ENCODE results near the gene ZNF567.

The ZNF567 gene

DNA sequence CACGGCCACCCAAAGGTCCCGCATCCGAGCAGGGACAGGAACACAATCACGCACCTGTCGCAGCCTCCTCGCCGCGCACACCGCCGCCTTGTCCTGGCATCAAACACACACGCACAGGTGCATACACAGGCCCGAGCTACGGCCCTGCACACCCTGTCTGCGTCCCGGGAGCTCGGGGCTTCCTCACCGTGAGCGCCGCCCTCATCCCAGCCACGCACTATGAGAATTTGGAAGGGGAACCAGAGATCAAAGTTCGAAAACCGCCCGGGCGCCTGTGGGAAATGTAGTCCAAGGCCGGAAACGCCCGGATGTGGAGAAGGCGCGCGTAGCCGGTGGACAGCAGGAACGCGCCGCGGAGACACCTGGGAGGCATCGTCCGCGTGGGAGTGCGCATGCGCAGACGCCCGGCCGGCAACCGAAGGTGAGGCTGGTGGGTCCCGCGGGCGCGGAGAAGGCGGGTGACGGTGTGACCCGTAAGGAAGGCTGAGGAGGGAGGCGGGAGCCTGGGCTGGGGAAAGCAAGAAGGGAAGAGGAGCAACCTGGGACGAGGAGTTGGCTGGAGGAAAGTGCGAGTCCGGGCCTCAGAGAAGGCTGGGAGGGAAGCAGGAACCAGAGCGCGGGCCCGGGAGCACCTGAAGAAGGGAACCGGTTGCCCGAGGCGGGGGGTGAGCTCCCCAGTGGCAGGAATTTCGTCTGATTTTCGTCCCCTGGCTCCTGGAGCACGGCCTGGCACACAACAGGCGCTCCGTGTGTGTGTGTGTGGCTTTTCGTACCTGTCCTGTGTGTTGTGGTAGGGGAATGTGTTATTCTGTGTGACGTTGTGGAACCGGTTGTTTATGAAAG, at the start of gene ZNF567:
Gene ZNF567 (plus strand): TSS at position 399 of the 843 bp plus-strand sequence. CDS start 7,256 bp downstream, outside the sequence.
- Histone ChIP-seq H3K27ac (ENCODE audit: low read depth, low read length, poor library complexity, severe bottlenecking) (peak within 1 kb of the TSS; percentile 8), H3K9me3 (ENCODE audit: low read length) (peaks cover 19% of the 10 kb centered on the region), H2AFZ (ENCODE audit: low read length) (no peak within 1 kb of the TSS), H3K4me1 (ENCODE audit: insufficient read depth, low read length, severe bottlenecking) (peaks cover 18% of the 10 kb centered on the region), H3K4me3 (ENCODE audit: low read depth, low read length, poor library complexity, severe bottlenecking) (peak within 1 kb of the TSS; percentile 91), H3F3A (ENCODE audit: insufficient read depth, low read length) (no peaks in the 10 kb centered on the region), H3K27me3 (ENCODE audit: insufficient read depth, low read length) (no peaks in the 10 kb centered on the region), H3K79me2 (ENCODE audit: insufficient read depth, low read length) (peaks cover 19% of the 10 kb centered on the region), H3K9me2 (ENCODE audit: low read depth, low read length) (no peaks in the 10 kb centered on the region), H3K4me2 (ENCODE audit: low read length) (peak within 1 kb of the TSS; percentile 93), H3K36me3 (ENCODE audit: insufficient read depth, low read length) (peaks cover 56% of the 10 kb centered on the region), H3K9ac (ENCODE audit: low read length) (peak within 1 kb of the TSS; percentile 88), H4K20me1 (ENCODE audit: insufficient read depth, low read length) (no peaks in the 10 kb centered on the region)
- TF ChIP-seq EZH2 (IDR thresholded peaks at IDR 0.05; ENCODE audit: borderline replicate concordance, low read length), result no peak
- TF ChIP-seq, protein P1, sequence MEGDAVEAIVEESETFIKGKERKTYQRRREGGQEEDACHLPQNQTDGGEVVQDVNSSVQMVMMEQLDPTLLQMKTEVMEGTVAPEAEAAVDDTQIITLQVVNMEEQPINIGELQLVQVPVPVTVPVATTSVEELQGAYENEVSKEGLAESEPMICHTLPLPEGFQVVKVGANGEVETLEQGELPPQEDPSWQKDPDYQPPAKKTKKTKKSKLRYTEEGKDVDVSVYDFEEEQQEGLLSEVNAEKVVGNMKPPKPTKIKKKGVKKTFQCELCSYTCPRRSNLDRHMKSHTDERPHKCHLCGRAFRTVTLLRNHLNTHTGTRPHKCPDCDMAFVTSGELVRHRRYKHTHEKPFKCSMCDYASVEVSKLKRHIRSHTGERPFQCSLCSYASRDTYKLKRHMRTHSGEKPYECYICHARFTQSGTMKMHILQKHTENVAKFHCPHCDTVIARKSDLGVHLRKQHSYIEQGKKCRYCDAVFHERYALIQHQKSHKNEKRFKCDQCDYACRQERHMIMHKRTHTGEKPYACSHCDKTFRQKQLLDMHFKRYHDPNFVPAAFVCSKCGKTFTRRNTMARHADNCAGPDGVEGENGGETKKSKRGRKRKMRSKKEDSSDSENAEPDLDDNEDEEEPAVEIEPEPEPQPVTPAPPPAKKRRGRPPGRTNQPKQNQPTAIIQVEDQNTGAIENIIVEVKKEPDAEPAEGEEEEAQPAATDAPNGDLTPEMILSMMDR (IDR thresholded peaks at IDR 0.05; ENCODE audit: low read length), result no peak

DNA sequence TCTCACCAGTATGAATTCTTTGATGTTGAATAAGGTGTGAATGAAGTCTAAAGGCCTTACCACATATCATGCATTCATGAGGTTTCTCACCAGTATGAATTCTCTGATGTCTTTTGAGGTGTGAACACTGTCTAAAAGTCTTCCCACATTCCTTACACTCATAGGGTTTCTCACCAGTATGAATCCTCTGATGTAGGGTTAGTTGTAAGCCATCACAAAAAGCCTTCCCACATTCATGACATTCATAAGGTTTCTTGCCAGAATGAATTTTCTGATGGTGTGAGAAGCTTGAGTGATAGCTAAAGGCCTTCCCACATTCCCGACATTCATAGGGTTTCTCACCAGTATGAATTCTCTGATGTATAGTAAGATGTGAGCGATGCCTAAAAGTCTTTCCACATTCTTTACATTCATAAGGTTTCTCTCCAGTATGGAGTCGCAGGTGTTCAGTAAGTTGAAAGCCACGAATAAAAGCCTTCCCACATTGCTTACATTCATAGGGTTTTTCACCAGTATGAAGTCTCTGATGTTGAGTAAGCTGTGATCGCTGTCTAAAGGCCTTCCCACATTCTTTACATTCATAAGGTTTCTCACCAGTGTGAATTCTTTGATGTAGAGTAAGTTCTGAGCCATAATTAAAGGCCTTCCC, 48.4 kb upstream of the ZNF567 start:
- Histone ChIP-seq H3K36me3 (ENCODE audit: insufficient read depth, low read length) (peaks cover 12% of the 10 kb centered on the region; the same call in 1 of the 2 replicates), H2AFZ (ENCODE audit: low read length) (no peak overlapping the region), H3K79me2 (ENCODE audit: insufficient read depth, low read length) (no peaks in the 10 kb centered on the region), H4K20me1 (ENCODE audit: insufficient read depth, low read length) (no peaks in the 10 kb centered on the region), H3K4me3 (ENCODE audit: low read depth, low read length, poor library complexity, severe bottlenecking) (no peak overlapping the region), H3K4me1 (ENCODE audit: insufficient read depth, low read length, severe bottlenecking) (no peaks in the 10 kb centered on the region), H3K9ac (ENCODE audit: low read length) (no peak overlapping the region), H3K9me2 (ENCODE audit: low read depth, low read length) (no peaks in the 10 kb centered on the region), H3F3A (ENCODE audit: insufficient read depth, low read length) (no peaks in the 10 kb centered on the region; the same call in 1 of the 2 replicates), H3K4me2 (ENCODE audit: low read length) (no peak overlapping the region), H3K27me3 (ENCODE audit: insufficient read depth, low read length) (no peaks in the 10 kb centered on the region), H3K9me3 (ENCODE audit: low read length) (peaks cover 37% of the 10 kb centered on the region), H3K27ac (ENCODE audit: low read depth, low read length, poor library complexity, severe bottlenecking) (no peak overlapping the region)
- TF ChIP-seq, protein P1 (IDR thresholded peaks at IDR 0.05; ENCODE audit: low read length), result no peak

DNA sequence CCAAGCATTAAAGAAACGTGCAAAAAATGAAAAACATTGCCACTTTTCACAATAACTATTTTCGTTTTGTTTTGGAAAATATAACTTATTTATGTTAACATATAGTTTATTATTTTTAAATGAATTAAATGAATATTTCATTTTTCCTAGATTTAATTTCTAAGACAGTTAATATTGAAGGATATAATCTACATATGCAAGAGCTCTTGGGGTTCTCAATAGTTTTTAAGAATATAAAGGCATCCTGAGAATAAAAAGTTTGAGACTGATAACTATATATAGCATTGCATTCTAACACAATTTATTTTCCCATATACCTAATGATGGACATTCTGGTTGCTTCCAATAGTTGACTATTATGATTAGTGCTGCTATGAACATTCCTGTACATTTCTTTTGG, 40.7 kb upstream of the ZNF567 start:
- Histone ChIP-seq H2AFZ (ENCODE audit: low read length) (no peak overlapping the region), H4K20me1 (ENCODE audit: insufficient read depth, low read length) (no peaks in the 10 kb centered on the region), H3F3A (ENCODE audit: insufficient read depth, low read length) (no peaks in the 10 kb centered on the region), H3K4me2 (ENCODE audit: low read length) (no peak overlapping the region), H3K4me3 (ENCODE audit: low read depth, low read length, poor library complexity, severe bottlenecking) (no peak overlapping the region), H3K27ac (ENCODE audit: low read depth, low read length, poor library complexity, severe bottlenecking) (no peak overlapping the region), H3K9me2 (ENCODE audit: low read depth, low read length) (no peaks in the 10 kb centered on the region), H3K4me1 (ENCODE audit: insufficient read depth, low read length, severe bottlenecking) (no peaks in the 10 kb centered on the region), H3K9me3 (ENCODE audit: low read length) (peaks cover 15% of the 10 kb centered on the region), H3K79me2 (ENCODE audit: insufficient read depth, low read length) (no peaks in the 10 kb centered on the region), H3K9ac (ENCODE audit: low read length) (no peak overlapping the region), H3K36me3 (ENCODE audit: insufficient read depth, low read length) (peaks cover 23% of the 10 kb centered on the region), H3K27me3 (ENCODE audit: insufficient read depth, low read length) (no peaks in the 10 kb centered on the region)
- TF ChIP-seq EZH2 (IDR thresholded peaks at IDR 0.05; ENCODE audit: borderline replicate concordance, low read length), result no peak
- TF ChIP-seq, protein P1 (IDR thresholded peaks at IDR 0.05; ENCODE audit: low read length), result no peak
